HUES64 (cell line): ENCODE measurements around the gene SLC13A5.

Experiments used
- H3K27ac ChIP-seq: 2 replicates; pipeline ENCODE4 v1.7.0; 2013; ENCODE audit warnings: low read depth, low read length, inconsistent platforms
- H3K27me3 ChIP-seq: 2 replicates; pipeline ENCODE4 v1.6.1; 2013; ENCODE audit warnings: mild to moderate bottlenecking, low read length; ENCODE audit not compliant: insufficient read depth
- H3K36me3 ChIP-seq: 2 replicates; pipeline ENCODE4 v1.6.1; 2013; ENCODE audit warnings: mild to moderate bottlenecking, low read length; ENCODE audit not compliant: insufficient read depth
- H3K4me1 ChIP-seq: 2 replicates; pipeline ENCODE4 v1.6.1; 2013; ENCODE audit warnings: mild to moderate bottlenecking, low read length, moderate library complexity; ENCODE audit not compliant: insufficient read depth
- H3K4me3 ChIP-seq: 2 replicates; pipeline ENCODE4 v1.5.1; 2013; ENCODE audit warnings: mild to moderate bottlenecking, low read length, moderate library complexity
- H3K9ac ChIP-seq: 2 replicates; pipeline ENCODE4 v1.6.1; 2013; ENCODE audit warnings: mild to moderate bottlenecking, low read depth, low read length
- H3K9me3 ChIP-seq: 2 replicates; pipeline ENCODE4 v1.6.1; 2013; ENCODE audit warnings: low read depth, low read length; ENCODE audit not compliant: insufficient read depth
- WGBS: fragments of 150-250, 120-280 bp; methylation state at CpG from one replicate; pipeline ENCODE4 v1.1.7; 2013; ENCODE audit warnings: missing lambda C conversion rate; 5-methylcytosine and 5-hydroxymethylcytosine counted together

SLC13A5 gene

GRCh38 chr17:6684460-6684783 lies 28.7 kb downstream of the SLC13A5 start:
- Histone ChIP-seq H3K36me3 (no peaks in the 10 kb centered on the region), H3K4me1 (no peaks in the 10 kb centered on the region), H3K4me3 (no peak overlapping the region), H3K9ac (no peak overlapping the region), H3K27ac (no peak overlapping the region), H3K27me3 (no peaks in the 10 kb centered on the region), H3K9me3 (no peaks in the 10 kb centered on the region)
- 77% methylated on average over 7 of the region's 7 CpGs for WGBS

- Histone ChIP-seq H3K9ac (no peak overlapping the region), H3K4me1 (no peaks in the 10 kb centered on the region), H3K27ac (no peak overlapping the region), H3K36me3 (no peaks in the 10 kb centered on the region), H3K4me3 (no peak overlapping the region), H3K27me3 (no peaks in the 10 kb centered on the region), H3K9me3 (no peaks in the 10 kb centered on the region)
- 87% methylated on average over 3 of the region's 3 CpGs for WGBS
These were observed 29.3 kb downstream of the SLC13A5 start for GRCh38 chr17:6683730-6684459.

GRCh38 chr17:6683081-6683684 lies 30.0 kb downstream of the SLC13A5 start:
- Histone ChIP-seq H3K9me3 (no peaks in the 10 kb centered on the region), H3K4me1 (no peaks in the 10 kb centered on the region), H3K4me3 (no peak overlapping the region), H3K36me3 (no peaks in the 10 kb centered on the region), H3K9ac (no peak overlapping the region), H3K27ac (no peak overlapping the region), H3K27me3 (no peaks in the 10 kb centered on the region)
- 100% methylated on average over 1 of the region's 3 CpGs for WGBS

- 94% methylated on average over 4 of the region's 4 CpGs for WGBS
- Histone ChIP-seq H3K4me1 (no peaks in the 10 kb centered on the region), H3K9ac (no peak overlapping the region), H3K27me3 (no peaks in the 10 kb centered on the region), H3K27ac (no peak overlapping the region), H3K9me3 (no peaks in the 10 kb centered on the region), H3K4me3 (no peak overlapping the region), H3K36me3 (no peaks in the 10 kb centered on the region)
These were observed 30.8 kb downstream of the SLC13A5 start for GRCh38 chr17:6682339-6682738.

GRCh38 chr17:6681671-6682070 lies 31.5 kb downstream of the SLC13A5 start:
- H3K27me3 ChIP-seq = no peaks in the 10 kb centered on the region
- no peak overlapping the region for H3K9ac ChIP-seq
- 94% methylated on average over 5 of the region's 5 CpGs for WGBS
- no peak overlapping the region for H3K27ac ChIP-seq
- H3K4me1 ChIP-seq = no peaks in the 10 kb centered on the region
- H3K36me3 ChIP-seq = no peaks in the 10 kb centered on the region
- no peak overlapping the region for H3K4me3 ChIP-seq
- H3K9me3 ChIP-seq = no peaks in the 10 kb centered on the region

- Histone ChIP-seq H3K27me3 (no peaks in the 10 kb centered on the region), H3K36me3 (no peaks in the 10 kb centered on the region), H3K9me3 (no peaks in the 10 kb centered on the region), H3K4me1 (no peaks in the 10 kb centered on the region), H3K27ac (no peak overlapping the region), H3K9ac (no peak overlapping the region), H3K4me3 (no peak overlapping the region)
- WGBS = 92% methylated on average over 4 of the region's 4 CpGs
These were observed 32.0 kb downstream of the SLC13A5 start for GRCh38 chr17:6681176-6681575.

- Histone ChIP-seq H3K9ac (no peak overlapping the region), H3K27ac (no peak overlapping the region), H3K27me3 (no peaks in the 10 kb centered on the region), H3K36me3 (no peaks in the 10 kb centered on the region), H3K9me3 (no peaks in the 10 kb centered on the region), H3K4me1 (no peaks in the 10 kb centered on the region), H3K4me3 (no peak overlapping the region)
- 94% methylated on average over 3 of the region's 6 CpGs for WGBS
These were observed 33.9 kb downstream of the SLC13A5 start for GRCh38 chr17:6679241-6679640.

GRCh38 chr17:6677946-6678345 lies 35.2 kb downstream of the SLC13A5 start:
- Histone ChIP-seq H3K4me3 (no peak overlapping the region), H3K9ac (no peak overlapping the region), H3K27me3 (no peaks in the 10 kb centered on the region), H3K4me1 (no peaks in the 10 kb centered on the region), H3K27ac (no peak overlapping the region), H3K36me3 (no peaks in the 10 kb centered on the region), H3K9me3 (no peaks in the 10 kb centered on the region)
- whole genome bisulfite sequencing = 93% methylated on average over 6 of the region's 7 CpGs

GRCh38 chr17:6677158-6677831 lies 35.9 kb downstream of the SLC13A5 start:
- Histone ChIP-seq H3K36me3 (no peaks in the 10 kb centered on the region), H3K9me3 (no peaks in the 10 kb centered on the region), H3K27me3 (no peaks in the 10 kb centered on the region), H3K27ac (no peak overlapping the region), H3K4me1 (no peaks in the 10 kb centered on the region), H3K4me3 (no peak overlapping the region), H3K9ac (no peak overlapping the region)
- 89% methylated on average over 16 of the region's 16 CpGs for WGBS

- Histone ChIP-seq H3K27ac (no peak overlapping the region), H3K4me1 (no peaks in the 10 kb centered on the region), H3K9ac (no peak overlapping the region), H3K4me3 (no peak overlapping the region), H3K27me3 (no peaks in the 10 kb centered on the region), H3K9me3 (no peaks in the 10 kb centered on the region), H3K36me3 (no peaks in the 10 kb centered on the region)
- WGBS = 82% methylated on average over 6 of the region's 6 CpGs
These were observed 36.4 kb downstream of the SLC13A5 start for GRCh38 chr17:6676802-6677157.

GRCh38 chr17:6675201-6675825 lies 37.9 kb downstream of the SLC13A5 start:
- no peak overlapping the region for H3K4me3 ChIP-seq
- H3K36me3 ChIP-seq = no peaks in the 10 kb centered on the region
- no peaks in the 10 kb centered on the region for H3K9me3 ChIP-seq
- H3K27me3 ChIP-seq = no peaks in the 10 kb centered on the region
- no peak overlapping the region for H3K27ac ChIP-seq
- H3K4me1 ChIP-seq = no peaks in the 10 kb centered on the region
- 83% methylated on average over 11 of the region's 11 CpGs for WGBS
- no peak overlapping the region for H3K9ac ChIP-seq
